OCI-LY1 (cell line): ENCODE measurements around the gene RNF167.
"Not testable (repeated sequence)": the region's sequence is repeated elsewhere in the genome, so short reads cannot be mapped to it uniquely, and the experiment has no call there.

Source experiments
- CTCF ChIP-seq: fragments of 200-600 bp; sonication (generic), shearing (Covaris generic); IDR thresholded peaks from 2 replicates; pipeline ENCODE4 v1.5.1; 2017; ENCODE audit warnings: mild to moderate bottlenecking, antibody characterized with exemption, low read length, moderate library complexity, mixed read lengths
- EZH2 ChIP-seq: fragments of 200-600 bp; sonication (generic), shearing (Covaris generic); IDR thresholded peaks from 2 replicates; pipeline ENCODE4 v1.8.0; 2017; ENCODE audit warnings: borderline replicate concordance, mixed run types, mild to moderate bottlenecking, antibody characterized with exemption, low read length, moderate library complexity, mixed read lengths

- TF ChIP-seq EZH2, CTCF: not testable (repeated sequence)
Observed at GRCh38 chr17:4906642-4907041, 33.4 kb upstream of the RNF167 start.
